ENCODE results near the gene SPINT2.
"Not testable (repeated sequence)": the region's sequence is repeated elsewhere in the genome, so short reads cannot be mapped to it uniquely, and the experiment has no call there.

SPINT2 gene

DNA sequence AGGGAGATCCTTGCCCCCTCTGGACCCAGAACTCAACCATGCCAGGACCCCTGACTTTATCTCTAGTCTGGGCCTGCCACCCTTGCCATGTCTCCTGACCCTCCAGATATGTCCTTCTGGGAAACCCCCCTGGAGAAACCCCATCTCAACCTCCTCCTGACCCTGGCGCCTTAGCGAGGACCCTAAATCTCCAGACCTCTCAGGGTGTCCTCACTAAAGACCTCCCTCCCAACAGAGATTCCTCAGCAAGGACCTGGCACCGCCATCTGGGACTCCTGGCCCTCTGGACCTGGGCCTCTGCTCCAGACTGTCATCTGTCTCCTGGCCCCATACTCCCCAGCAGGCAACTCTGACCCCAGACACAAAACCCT is 56.6 kb downstream of the SPINT2 start:
- FAIRE-seq, result no peak
- no peak for TF ChIP-seq POLR2A (IDR thresholded peaks at IDR 0.05; ENCODE audit: low read depth, low read length)
- no peak for DNase-seq (ENCODE audit: insufficient read length, low spot score)

DNA sequence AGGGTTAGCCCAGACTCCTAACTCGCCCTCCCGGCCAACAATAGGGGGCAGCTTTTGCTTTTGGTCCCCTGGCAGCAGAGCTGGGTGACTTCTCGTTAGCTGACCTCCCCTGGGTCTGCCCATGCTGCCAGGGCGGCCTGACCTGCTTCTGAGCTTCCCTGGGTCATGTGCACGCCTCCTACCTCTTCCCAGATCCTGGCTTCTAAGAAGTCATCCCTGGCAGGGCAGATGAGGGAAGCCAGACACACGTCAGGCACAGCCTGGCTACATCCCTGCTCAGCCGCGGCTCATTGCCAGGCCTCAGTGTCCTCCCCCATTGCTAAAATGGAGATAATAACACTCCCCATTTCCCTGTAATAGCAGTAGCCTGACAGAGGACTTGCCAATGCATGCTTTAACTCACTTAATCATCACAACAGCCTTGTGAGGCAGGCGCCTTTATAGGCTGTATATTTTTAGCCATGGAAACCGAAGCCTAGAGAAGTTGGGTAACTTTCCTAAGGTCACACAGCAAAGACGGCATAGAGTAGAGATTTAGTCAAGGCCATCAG is 57.3 kb downstream of the SPINT2 start:
- FAIRE-seq (no peak), DNase-seq (ENCODE audit: insufficient read length, low spot score) (no peak)
- TF ChIP-seq POLR2A (IDR thresholded peaks at IDR 0.05; ENCODE audit: low read depth, low read length), result no peak

DNA sequence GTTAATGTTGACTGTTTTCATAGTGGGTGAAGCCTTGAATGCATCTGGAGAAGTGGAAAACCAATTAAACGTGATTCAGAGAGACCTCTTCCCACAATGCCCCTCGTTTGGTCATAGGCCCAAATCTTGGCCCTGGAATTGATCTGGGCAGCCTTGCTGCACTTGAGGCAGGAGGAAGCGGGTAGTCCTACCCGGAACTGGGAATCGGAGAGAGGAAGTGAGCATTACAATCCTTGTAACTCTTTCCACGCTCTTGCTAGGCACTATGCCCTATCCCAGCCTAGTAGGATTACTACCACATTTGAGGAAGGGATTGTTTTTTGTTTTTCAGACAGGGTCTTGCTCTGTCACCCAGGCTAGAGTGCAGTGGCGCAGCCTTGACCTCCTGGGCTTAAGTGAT is 58.9 kb downstream of the SPINT2 start:
- FAIRE-seq, result no peak
- no peak for TF ChIP-seq POLR2A (IDR thresholded peaks at IDR 0.05; ENCODE audit: low read depth, low read length)
- DNase-seq (ENCODE audit: insufficient read length, low spot score), result no peak

DNA sequence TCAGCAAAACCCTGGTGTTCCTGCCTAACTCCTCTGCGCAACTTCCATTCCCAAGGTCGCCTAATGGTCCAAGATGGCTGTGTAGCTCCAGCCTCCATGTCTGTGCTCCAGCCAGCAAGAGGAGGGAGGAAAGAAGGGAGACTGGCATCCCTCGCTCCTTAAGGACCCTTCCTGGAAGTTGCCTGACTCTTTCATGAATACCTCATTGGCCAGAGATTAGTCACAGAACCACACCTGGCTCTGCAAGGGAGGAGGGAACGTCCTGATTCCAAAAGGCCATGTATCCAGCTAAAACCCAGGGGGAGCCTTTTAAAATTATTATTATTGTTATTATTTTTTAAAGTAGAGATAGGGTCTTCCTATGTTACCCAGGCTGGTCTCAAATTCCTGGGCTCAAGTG is 60.1 kb downstream of the SPINT2 start:
- no peak for DNase-seq (ENCODE audit: insufficient read length, low spot score)
- no peak for TF ChIP-seq POLR2A (IDR thresholded peaks at IDR 0.05; ENCODE audit: low read depth, low read length)
- FAIRE-seq, result no peak

DNA sequence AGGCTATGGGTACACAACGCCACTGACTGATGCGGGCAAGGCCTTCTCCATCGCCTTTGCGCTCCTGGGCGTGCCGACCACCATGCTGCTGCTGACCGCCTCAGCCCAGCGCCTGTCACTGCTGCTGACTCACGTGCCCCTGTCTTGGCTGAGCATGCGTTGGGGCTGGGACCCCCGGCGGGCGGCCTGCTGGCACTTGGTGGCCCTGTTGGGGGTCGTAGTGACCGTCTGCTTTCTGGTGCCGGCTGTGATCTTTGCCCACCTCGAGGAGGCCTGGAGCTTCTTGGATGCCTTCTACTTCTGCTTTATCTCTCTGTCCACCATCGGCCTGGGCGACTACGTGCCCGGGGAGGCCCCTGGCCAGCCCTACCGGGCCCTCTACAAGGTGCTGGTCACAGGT is 62.2 kb downstream of the SPINT2 start:
- DNase-seq (ENCODE audit: insufficient read length, low spot score), result no peak
- no peak for FAIRE-seq
- no peak for TF ChIP-seq POLR2A (IDR thresholded peaks at IDR 0.05; ENCODE audit: low read depth, low read length)

DNA sequence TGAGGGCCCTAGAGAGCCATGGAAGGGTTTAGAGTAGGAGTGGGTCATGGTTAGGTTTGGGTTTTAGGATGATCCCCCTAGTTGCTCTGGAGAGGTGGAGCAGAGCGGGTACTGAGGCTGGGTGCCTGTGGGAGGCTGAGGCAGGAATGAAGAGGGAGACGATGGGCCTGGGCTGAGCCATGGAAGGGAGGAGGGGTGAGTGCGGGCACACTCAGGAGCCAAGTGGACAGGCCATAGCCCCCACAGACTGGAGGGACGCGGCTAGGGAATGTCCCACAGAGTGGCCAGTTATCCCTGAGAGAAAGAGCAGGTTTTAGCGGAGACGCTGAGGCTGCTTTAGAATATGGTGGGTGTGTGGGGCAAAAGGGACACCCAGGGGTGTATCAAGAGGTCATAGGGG is 65.3 kb downstream of the SPINT2 start:
- TF ChIP-seq POLR2A (IDR thresholded peaks at IDR 0.05; ENCODE audit: low read depth, low read length), result no peak
- DNase-seq (ENCODE audit: insufficient read length, low spot score) (no peak), FAIRE-seq (no peak)

DNA sequence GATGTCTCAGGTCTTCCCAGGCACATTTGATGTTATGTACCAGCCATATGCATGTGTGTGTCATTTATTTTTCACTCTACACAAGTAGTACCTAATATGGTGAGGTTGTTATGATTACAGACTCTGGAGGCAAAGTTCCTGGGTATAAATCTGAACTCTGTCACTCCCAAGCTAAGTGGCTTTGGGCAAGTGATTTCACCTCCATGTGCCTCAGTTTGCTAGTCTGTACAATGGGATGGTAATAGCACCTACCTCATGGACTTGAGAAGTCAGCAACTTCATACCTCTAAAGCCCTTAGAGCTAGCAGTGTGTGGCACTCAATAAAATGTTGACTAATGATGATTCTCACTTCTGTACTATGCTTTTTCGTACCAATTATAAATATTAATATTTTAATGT is 67.4 kb downstream of the SPINT2 start:
- FAIRE-seq (no peak), DNase-seq (ENCODE audit: insufficient read length, low spot score) (no peak)
- TF ChIP-seq POLR2A (IDR thresholded peaks at IDR 0.05; ENCODE audit: low read depth, low read length), result no peak

DNA sequence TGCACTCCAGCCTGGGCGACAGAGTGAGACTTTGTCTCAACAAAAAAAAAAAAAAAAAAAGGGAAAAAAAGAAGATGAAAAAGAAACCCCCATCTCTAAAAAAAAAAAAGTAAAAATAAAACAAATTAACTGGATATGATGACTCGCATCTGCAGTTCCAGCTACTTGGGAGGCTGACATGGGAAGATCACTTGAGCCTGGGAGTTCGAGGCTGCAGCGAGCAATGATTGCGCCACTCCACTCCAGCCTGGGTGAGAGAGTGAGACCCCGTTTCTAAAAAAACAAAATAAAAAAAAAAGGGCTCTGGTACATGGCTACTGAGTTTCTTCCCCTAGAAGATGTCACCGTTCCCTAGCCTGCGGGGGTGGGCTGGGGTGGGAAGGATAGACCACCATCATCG is 68.9 kb downstream of the SPINT2 start:
- no peak for TF ChIP-seq POLR2A (IDR thresholded peaks at IDR 0.05; ENCODE audit: low read depth, low read length)
- FAIRE-seq (no peak), DNase-seq (ENCODE audit: insufficient read length, low spot score) (no peak)

DNA sequence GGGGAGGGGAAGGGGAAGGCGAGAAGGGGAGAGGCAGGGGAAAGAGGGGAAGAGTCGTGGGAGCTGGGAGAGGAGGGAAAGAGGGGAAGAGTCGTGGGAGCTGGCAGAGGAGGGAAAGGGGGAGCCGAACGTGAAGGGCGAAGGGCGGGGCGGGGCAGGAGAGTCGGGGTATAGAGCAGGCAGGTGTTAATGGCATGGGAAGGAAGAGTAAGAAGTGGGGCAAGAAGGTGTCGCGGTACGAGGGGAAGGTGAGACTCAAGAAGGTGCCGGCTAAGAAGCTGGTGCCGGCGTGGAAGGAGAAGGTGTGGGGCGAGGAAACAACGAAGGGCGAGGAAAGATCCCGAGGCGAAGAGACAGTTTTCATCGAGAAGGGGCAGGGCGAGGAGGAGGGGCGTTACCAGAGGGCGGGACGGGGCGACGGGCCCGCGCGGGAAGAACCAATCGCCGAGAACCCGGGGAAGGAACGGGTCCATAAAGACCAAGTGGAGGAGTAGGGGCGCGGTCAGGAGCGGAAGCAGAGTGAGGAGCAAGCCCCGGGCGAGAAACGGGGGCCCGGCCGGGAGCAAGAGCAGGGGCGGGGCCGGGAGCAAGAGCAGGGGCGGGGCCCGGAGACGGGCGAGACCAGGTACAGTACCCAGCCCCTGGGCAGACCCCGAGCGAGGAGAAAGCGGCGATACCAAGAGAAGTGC is 71.7 kb downstream of the SPINT2 start:
- peak; percentile 50 for FAIRE-seq
- TF ChIP-seq POLR2A (IDR thresholded peaks at IDR 0.05; ENCODE audit: low read depth, low read length), result 0 out of 2 replicates have a peak, but pooled peaks have one; percentile 31
- peak; percentile 99 for DNase-seq (ENCODE audit: insufficient read length, low spot score)

DNA sequence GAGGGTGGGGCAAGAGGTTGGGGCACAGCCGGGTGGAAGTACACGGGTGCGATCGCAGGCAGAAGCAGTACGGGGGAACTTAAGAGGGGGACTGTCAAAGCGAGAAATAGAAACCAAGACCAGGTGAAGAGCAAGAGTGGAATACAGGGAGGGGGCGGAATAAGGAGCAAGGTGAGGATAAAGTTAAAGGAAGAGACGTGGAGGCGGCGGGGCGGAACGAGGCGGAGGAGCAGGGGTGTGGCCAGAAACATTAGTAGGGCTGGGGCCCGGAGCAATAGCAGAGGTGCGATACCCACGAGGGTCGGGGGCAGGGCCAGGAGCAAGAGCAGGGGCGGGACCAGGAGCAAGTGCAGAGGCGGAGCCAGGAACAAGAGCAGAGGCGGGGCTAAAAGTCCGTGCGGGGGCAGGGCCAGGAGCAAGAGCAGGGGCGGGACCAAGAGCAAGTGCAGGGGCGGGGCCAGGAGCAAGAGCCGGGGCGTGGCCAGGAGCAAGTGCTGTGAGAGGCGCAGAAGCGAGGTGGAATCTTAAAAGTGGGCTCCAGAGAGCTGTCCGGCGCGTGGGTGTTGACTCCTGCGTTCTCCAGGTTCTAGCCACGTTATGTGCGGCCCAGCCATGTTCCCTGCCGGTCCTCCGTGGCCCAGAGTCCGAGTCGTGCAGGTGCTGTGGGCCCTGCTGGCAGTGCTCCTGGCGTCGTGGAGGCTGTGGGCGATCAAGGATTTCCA is 72.4 kb downstream of the SPINT2 start:
- DNase-seq (ENCODE audit: insufficient read length, low spot score), result peak; percentile 92
- TF ChIP-seq POLR2A (IDR thresholded peaks at IDR 0.05; ENCODE audit: low read depth, low read length), result no peak
- FAIRE-seq, result peak; percentile 71

DNA sequence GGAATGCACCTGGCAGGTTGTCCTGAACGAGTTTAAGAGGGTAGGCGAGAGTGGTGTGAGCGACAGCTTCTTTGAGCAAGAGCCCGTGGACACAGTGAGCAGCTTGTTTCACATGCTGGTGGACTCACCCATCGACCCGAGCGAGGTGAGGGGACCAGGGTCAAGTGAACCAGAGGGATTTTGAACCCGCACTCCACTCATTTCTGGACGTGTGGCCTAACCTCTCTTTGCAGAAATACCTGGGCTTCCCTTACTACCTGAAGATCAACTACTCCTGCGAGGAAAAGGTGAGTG is 72.9 kb downstream of the SPINT2 start:
- FAIRE-seq, result no peak
- TF ChIP-seq POLR2A (IDR thresholded peaks at IDR 0.05; ENCODE audit: low read depth, low read length), result no peak
- no peak for DNase-seq (ENCODE audit: insufficient read length, low spot score)

DNA sequence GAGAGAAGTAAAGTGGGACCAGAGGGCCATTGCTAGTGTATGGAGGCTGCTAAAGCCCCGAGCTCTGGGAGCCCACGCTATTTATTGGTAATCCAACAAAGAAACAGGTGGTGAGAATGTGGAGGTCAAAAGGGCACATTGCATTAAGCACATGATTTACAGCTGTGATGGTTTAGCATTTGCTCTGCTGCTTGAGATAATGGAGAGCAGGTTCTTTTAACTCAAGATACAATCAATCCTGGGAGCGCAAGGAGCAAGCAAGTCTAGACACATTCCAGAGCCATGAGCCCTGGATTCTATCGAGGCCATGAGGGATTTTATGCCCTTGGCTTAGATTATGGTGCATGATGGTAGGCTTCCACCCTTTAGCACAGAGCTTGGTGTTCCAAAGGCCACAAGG is 74.6 kb downstream of the SPINT2 start:
- DNase-seq (ENCODE audit: insufficient read length, low spot score); FAIRE-seq: not testable (repeated sequence)

DNA sequence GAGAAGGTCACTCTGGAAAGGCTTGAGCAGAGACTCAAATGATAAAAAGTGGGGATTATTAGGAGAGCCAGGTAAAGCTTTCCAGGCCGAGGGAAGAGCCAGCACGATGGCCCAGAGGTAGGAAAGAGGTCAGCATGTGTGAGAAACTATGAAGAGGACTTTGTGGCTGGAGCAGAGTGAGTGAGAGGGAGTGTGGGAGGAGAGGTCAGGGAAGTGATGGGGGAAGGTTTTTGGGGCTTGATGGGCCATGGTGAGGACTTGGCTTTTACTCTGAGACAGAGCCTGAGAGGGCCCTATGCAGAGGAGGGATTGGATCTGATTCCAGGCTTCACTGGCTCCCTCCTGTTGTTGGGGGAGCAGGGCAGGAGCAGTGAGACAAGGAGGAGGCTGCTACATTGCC is 76.6 kb downstream of the SPINT2 start:
- no peak for FAIRE-seq
- no peak for TF ChIP-seq POLR2A (IDR thresholded peaks at IDR 0.05; ENCODE audit: low read depth, low read length)
- DNase-seq (ENCODE audit: insufficient read length, low spot score), result no peak
